Thoracic aorta (tissue), 2 donors: ENCODE measurements around the gene DSTYK. TPM values are rescaled to one million over a fixed set of nuclear protein-coding genes. Genes with fewer than 3 reads are reported as not detected.

Experiments
- ATAC-seq: fragments of 150-250 bp; one replicate; pipeline ENCODE4 v1.8.0; 2017; ENCODE audit warnings: low read depth; ENCODE audit not compliant: insufficient number of reproducible peaks, low FRiP score
- DNase-seq: peaks from one replicate; pipeline ENCODE4 v3.0.0-alpha.2; 2020; ENCODE audit warnings: low spot score
- H3K27ac ChIP-seq, 2 donors: fragments of 200-600 bp; sonication (generic); 1 replicate in 1 of 2; 2 replicates in 1 of 2; pipeline ENCODE4 v1.5.1; 2016; ENCODE audit warnings: mild to moderate bottlenecking in 2 of 2, moderate library complexity in 2 of 2
- H3K27me3 ChIP-seq: fragments of 200-600 bp; sonication (generic); replicated peaks from 2 replicates; pipeline ENCODE4 v1.6.0; 2016; ENCODE audit warnings: mild to moderate bottlenecking; ENCODE audit not compliant: insufficient read depth
- H3K36me3 ChIP-seq: fragments of 200-600 bp; sonication (generic); one replicate; pipeline ENCODE4 v1.5.1; 2016
- H3K4me1 ChIP-seq, 2 donors: fragments of 200-600 bp; sonication (generic); 1 replicate in 1 of 2; 2 replicates in 1 of 2; pipeline versions ENCODE4 v1.5.1 to v1.6.0; 2016; ENCODE audit warnings: low read depth in 2 of 2, mild to moderate bottlenecking in 1 of 2; ENCODE audit not compliant: control insufficient read depth in 1 of 2
- H3K4me3 ChIP-seq: fragments of 200-600 bp; sonication (generic); 2 replicates; pipeline ENCODE4 v1.5.1; 2016; ENCODE audit warnings: mild to moderate bottlenecking
- H3K9me3 ChIP-seq: fragments of 200-600 bp; sonication (generic); 2 replicates; pipeline ENCODE4 v1.5.1; 2016
- CTCF ChIP-seq: fragments of 200-600 bp; sonication (generic); IDR thresholded peaks from one replicate; pipeline ENCODE4 v1.5.1; 2019; ENCODE audit warnings: antibody characterized with exemption
- total RNA-seq, 2 donors: library from RNA; depleted of rRNA; stranded (reverse); fragments of >200 nt; gene quantifications; one replicate each; pipeline versions ENCODE4 v1.1.0 to v1.2.3, GENCODE V29; 2016

The DSTYK gene
- total RNA-seq, 2 donors from 2014 or later, result 12.9 to 14.4 TPM

- no peak for ATAC-seq
- TF ChIP-seq CTCF, result no peak
These were observed 60.7 kb downstream of the DSTYK start for GRCh38 chr1:205150651-205151428.

GRCh38 chr1:205147191-205147835 is 64.2 kb downstream of the DSTYK start:
- Histone ChIP-seq H3K4me3 (no peak overlapping the region), H3K4me1 (peaks cover 7 to 16% of the 10 kb centered on the region in 2 donors), H3K9me3 (no peaks in the 10 kb centered on the region), H3K27ac (no peak overlapping the region), H3K27me3 (no peaks in the 10 kb centered on the region), H3K36me3 (peaks cover 23% of the 10 kb centered on the region)
- no peak for ATAC-seq
- TF ChIP-seq CTCF, result no peak
- DNase-seq, result no peak

More at GRCh38 chr1:205150651-205151428, 60.7 kb downstream of the DSTYK start:
- Histone ChIP-seq H3K27me3 (no peaks in the 10 kb centered on the region), H3K27ac (no peak overlapping the region), H3K4me3 (no peak overlapping the region), H3K36me3 (peaks cover 30% of the 10 kb centered on the region), H3K9me3 (no peaks in the 10 kb centered on the region), H3K4me1 (no peaks in the 10 kb centered on the region)
- no peak for DNase-seq

GRCh38 chr1:205144751-205145150 is 66.8 kb downstream of the DSTYK start:
- DNase-seq, result no peak
- H3K4me1 ChIP-seq, result peaks cover 7 to 20% of the 10 kb centered on the region in 2 donors
- H3K4me3 ChIP-seq, result no peak overlapping the region
- peak overlapping the region; percentile 47 to 50 for H3K27ac ChIP-seq
- ATAC-seq, result no peak
- peaks cover 11% of the 10 kb centered on the region for H3K36me3 ChIP-seq
- no peaks in the 10 kb centered on the region for H3K9me3 ChIP-seq
- H3K27me3 ChIP-seq, result no peaks in the 10 kb centered on the region
- TF ChIP-seq CTCF, result no peak

- Histone ChIP-seq H3K4me1 (peaks cover 7 to 20% of the 10 kb centered on the region in 2 donors), H3K9me3 (no peaks in the 10 kb centered on the region), H3K27me3 (no peaks in the 10 kb centered on the region), H3K36me3 (peaks cover 11% of the 10 kb centered on the region), H3K4me3 (no peak overlapping the region), H3K27ac (peak overlapping the region; percentile 47 to 50)
- no peak for TF ChIP-seq CTCF
- no peak for ATAC-seq
- no peak for DNase-seq
These were observed 67.3 kb downstream of the DSTYK start for GRCh38 chr1:205144046-205144720.

GRCh38 chr1:205142102-205142469 is 69.4 kb downstream of the DSTYK start:
- no peak for ATAC-seq
- DNase-seq, result no peak
- H3K36me3 ChIP-seq, result peaks cover under 1% of the 10 kb centered on the region
- peak overlapping the region; percentile 58 for H3K4me3 ChIP-seq
- no peaks in the 10 kb centered on the region for H3K27me3 ChIP-seq
- no peaks in the 10 kb centered on the region for H3K9me3 ChIP-seq
- no peak overlapping the region for H3K27ac ChIP-seq
- no peak for TF ChIP-seq CTCF
- H3K4me1 ChIP-seq, result peaks cover 7 to 20% of the 10 kb centered on the region in 2 donors
